Stimulated activated CD4-positive, alpha-beta T cell treated with anti-CD3 and anti-CD28 coated beads, Interleukin-2, amount 100 ng/mL, for 24 hours (primary cell): Measurements from ENCODE around the gene SAMSN1.

Experiments
- DNase-seq, 2 donors: peaks; one replicate each; pipeline ENCODE4 v3.0.0-alpha.2; 2020

SAMSN1 gene

GRCh38 chr21:14483296-14483695 lies 62.8 kb downstream of the SAMSN1 start:
- no peak for DNase-seq

- DNase-seq, result peak; percentile 22 to 26
Measured at GRCh38 chr21:14482165-14482564, 64.0 kb downstream of the SAMSN1 start.

- DNase-seq, result no peak
Measured at GRCh38 chr21:14480411-14481031, 65.6 kb downstream of the SAMSN1 start.

DNA sequence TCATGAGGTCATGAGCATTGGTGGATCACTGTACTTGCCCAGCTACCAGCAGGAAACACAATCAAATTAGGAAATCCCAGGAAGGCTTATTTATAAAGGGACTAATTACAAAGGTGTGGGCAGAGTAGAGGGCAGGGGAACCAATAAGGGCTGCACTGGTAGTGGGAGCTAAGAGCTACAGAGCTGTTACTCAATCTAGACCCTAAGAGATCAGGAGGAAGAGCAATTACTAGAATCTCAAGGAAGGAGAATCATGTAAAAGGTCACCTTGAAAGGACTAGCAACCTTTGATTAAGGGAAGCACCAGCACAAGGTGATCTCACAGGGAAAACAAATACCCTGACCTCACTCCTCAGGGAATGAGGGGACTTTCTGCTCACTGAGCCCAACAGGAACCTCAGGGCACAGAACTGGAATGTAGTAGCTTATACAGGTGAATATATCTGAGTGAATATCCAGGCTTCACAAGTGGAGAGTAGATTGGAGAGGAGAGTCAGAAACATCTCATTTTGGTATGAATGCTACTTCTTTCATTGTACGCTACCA lies 66.8 kb downstream of the SAMSN1 start:
- DNase-seq, result no peak

DNA sequence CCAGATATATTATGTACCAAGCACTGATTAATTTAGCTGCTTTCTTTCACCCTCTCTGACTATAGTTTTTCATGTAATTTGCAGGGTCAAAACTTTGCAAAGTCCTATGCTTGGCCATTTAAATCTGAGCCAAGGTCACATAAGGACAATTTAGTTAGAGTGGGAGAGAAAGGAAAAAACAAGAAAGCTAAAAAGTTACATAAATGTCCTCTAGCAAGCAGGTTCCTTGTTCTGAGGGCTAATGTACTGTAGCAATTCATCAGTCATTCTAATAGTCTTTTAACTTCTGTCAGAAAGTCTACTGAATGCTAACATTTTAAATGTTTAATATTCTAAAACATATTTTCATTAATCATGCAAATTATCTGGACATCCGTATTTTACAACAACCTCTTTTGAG lies 68.3 kb downstream of the SAMSN1 start:
- DNase-seq, result no peak

GRCh38 chr21:14477133-14477532 lies 69.0 kb downstream of the SAMSN1 start:
- DNase-seq, result no peak

DNA sequence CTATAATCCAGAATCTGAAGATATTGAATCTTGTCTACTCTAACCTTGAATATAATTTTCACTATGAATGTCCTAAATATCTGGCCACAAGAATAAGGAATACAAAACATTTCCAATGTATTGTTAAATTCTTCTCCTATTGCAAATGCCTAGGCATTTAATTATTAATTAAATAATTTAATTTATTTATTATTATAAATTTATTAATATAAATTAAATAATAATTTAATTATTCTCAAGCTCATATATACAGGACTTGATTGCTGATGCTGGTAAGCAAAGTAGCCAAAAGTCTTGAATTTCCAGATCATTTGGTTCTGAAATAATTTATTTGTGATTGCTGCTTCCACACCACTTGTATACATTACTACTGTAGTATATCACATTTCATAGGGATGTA lies 71.1 kb downstream of the SAMSN1 start:
- DNase-seq, result no peak

- no peak for DNase-seq
Measured at GRCh38 chr21:14469641-14470040, 76.5 kb downstream of the SAMSN1 start.

GRCh38 chr21:14466715-14467114 lies 79.4 kb downstream of the SAMSN1 start:
- DNase-seq, result no peak

DNA sequence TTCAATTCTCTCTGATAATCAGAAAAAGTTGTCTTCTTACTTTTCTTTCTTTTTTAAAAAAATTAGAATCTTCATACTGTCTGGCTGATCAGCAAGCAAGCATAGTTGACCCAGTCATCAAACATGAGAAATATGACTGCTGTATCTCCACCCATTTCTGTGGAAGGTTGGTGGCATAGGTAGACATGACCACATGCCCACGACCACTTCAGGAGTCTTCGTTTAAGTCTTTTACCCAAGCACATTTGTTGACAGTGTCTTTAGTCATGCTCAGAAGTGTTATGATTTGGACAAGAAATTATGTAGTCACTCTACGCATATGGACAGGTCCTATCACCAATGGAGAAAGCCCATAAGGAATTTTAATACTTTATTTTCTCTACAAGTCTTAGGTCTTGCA lies 88.4 kb downstream of the SAMSN1 start:
- no peak for DNase-seq

DNA sequence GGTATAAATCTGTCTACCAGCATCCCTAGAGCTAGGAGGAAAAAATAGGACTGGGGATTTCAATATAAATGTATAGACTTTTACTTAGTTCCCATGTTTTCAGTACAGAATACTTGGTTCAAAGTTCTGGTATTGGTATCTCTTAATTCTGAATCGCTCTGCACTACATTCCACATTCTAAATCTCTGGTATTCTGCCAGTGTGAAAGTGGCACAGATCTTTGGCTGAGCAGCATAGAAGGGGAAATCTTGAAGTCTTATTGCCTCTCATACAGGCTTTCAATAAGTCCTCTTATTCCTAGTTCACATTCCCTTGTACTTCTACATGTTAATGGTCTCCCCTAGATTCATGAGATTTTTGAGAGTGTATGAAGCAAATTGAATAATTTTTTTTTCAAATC lies 89.2 kb downstream of the SAMSN1 start:
- DNase-seq, result no peak

DNA sequence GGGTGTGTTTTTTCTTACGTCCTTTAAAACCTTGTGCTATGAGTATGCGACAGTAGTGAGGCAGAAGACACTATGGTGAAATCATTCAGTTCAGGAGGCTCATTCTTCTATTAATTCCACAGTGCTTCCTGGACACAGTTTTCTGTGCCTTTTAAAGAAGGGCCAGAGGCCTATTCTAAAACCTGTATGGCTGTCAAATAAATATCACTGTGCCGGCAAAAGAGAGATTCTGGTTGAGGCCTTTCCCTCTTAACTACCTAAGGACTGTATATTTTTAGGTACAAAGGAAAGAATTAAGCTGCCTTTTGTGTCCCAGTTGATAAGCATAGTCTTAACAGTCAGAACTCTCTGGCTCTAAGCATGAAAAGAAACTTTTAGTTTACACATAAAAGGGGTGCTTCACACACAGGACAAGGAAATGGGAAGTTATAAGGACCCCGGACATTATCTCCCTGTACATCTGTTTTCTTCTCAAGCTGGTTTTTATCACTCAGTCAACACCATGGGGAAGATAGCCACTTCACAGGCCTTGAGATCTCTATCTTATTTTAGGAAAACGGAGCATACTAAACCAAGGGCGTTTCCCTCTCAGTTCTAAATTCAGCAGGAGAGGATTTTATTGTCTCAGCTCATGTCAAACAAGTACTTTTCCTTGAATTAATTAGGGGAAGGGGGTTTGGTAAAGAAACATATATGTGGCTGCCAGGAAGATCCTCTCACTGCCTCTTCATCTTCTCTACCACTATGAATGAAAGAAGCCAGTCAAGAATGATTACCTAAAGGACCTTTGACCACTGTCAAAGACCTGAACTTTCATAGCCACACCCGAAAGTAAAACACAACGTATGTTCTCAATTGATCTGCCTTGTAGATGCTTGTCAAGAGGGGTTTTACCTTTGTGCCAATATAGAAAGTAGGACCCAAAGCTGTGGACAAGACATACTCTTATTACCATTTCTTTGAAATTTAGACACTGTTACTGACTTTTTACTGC lies 91.8 kb downstream of the SAMSN1 start:
- DNase-seq, result no peak

- DNase-seq, result peak in 1 of 2 donors; percentile 14
Measured at GRCh38 chr21:14453339-14454015, 92.6 kb downstream of the SAMSN1 start.

- no peak for DNase-seq
Measured at GRCh38 chr21:14452727-14453241, 93.3 kb downstream of the SAMSN1 start.

GRCh38 chr21:14452031-14452726 lies 93.9 kb downstream of the SAMSN1 start:
- peak; percentile 28 to 41 for DNase-seq

DNA sequence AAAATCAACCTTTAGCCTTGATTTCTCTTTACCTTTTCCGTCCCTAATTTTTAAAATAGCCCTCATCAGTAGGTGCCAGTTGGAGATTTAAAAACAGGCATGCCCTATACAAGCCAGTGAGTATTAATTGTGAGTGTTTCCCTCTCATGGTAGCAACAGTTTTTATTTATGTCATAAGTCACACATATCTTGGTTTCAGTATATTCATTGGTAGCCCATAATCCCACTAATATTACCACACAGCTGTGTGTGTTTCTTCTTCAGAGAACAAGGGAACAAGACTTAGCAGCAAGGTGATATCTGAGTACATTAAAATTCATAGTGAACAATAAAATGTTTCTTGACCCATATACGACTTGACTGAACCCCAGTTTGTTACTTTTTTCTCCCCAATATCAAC lies 94.6 kb downstream of the SAMSN1 start:
- DNase-seq, result no peak

GRCh38 chr21:14448784-14449183 lies 97.3 kb downstream of the SAMSN1 start:
- no peak for DNase-seq

- no peak for DNase-seq
Measured at GRCh38 chr21:14438211-14438610, 107.9 kb downstream of the SAMSN1 start.

DNA sequence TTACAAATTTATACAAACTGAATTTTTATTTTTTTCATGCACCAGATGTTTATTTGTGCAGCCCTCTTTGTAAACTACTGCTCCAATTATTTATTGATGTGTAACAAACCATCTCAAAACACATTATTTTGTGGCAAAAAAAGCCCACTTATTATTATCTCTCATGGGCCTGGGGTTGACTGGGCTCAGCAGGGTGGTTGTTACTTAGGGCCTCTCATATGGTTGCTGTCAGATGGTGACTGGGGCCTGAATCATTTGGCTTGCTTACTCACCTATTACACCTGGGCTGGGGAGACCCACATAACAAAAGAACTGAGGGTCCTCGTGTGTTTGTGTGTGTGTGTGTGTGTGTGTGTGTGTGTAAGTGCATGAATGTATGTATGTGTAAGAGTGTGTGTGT lies 110.7 kb downstream of the SAMSN1 start:
- DNase-seq, result no peak
